GM21360 (cell line): ENCODE data around the gene CELF2.
"Not testable (repeated sequence)": the region's sequence is repeated elsewhere in the genome, so short reads cannot be mapped to it uniquely, and the experiment has no call there.

ENCODE experiments used
- ATAC-seq: cut with Tn5 transposase; IDR thresholded peaks from one replicate; pipeline ENCODE4 v1.9.1; 2021; ENCODE audit warnings: mild to moderate bottlenecking, moderate library complexity; ENCODE audit not compliant: unreplicated experiment

Gene CELF2

DNA sequence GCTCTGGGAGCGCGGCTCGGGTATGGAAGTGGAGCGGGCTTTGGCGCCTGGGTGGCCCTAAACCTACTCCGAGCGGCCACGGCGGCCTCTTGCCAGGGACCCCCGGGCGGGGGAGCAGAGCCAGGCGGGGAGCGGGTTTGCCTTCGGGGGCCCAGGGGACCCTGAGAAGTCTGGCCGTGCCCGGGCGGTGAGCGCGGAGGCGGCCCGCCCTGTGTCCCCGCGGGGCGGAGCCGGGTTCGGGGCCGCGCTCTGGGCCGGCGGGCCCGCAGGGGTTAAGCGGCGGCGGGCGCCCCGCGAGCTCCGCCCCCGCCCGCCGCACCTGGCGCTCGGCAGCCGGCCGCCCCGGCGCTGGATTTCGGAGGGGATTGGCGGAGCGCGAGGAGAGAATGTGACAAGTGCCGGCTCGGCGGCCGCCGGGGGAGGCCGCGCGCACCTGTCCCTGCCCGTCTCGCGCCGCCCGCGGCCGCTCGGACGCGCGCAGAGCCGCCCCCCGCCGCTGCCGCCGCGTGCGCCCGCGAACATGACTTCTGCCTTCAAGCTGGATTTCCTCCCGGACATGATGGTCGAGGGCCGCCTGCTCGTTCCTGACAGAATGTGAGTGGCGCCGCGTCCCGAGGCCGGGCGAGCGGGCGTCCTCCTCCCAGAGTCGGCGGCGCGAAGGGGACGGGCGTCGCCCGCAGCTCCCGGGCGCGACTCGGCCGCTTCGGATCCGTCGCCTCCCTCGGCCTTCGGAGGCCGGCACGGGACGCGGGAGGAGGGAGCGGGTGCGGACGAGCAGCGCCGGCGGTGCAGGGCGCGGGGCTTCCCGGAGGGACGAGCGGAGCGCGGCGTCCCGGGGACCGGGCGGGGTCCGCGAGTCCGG is at the start of gene CELF2:
CELF2 (plus strand) TSS at position 303 of the 862 bp plus-strand sequence; CDS start at position 521, 218 bp downstream.
- peak; percentile 76 for ATAC-seq

GRCh38 chr10:10968257-10968588 is 49.4 kb upstream of the CELF2 start:
- ATAC-seq: no peak

DNA sequence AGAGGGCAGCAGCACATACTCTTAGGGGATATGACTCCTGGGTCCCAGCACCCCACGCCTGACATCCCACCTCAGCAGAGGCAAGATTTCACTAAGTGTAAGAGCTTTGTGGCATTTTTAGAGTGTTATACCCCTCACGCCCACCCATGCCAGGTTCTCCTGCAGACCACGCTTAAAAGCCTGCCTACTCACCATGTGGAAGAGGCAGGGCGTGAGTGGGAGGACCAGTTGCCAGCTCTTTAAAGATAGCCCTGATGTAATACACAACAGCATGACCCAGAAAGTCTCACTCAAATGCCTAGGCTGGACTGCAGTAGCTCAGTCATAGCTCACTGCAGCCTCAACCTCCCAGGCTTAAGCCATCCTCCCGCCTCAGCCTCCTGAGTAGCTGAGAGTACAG is 44.4 kb upstream of the CELF2 start:
- no peak for ATAC-seq

- ATAC-seq: no peak
Observed at GRCh38 chr10:10975647-10976046, 42.0 kb upstream of the CELF2 start.

GRCh38 chr10:10976652-10977051 is 41.0 kb upstream of the CELF2 start:
- ATAC-seq: no peak

DNA sequence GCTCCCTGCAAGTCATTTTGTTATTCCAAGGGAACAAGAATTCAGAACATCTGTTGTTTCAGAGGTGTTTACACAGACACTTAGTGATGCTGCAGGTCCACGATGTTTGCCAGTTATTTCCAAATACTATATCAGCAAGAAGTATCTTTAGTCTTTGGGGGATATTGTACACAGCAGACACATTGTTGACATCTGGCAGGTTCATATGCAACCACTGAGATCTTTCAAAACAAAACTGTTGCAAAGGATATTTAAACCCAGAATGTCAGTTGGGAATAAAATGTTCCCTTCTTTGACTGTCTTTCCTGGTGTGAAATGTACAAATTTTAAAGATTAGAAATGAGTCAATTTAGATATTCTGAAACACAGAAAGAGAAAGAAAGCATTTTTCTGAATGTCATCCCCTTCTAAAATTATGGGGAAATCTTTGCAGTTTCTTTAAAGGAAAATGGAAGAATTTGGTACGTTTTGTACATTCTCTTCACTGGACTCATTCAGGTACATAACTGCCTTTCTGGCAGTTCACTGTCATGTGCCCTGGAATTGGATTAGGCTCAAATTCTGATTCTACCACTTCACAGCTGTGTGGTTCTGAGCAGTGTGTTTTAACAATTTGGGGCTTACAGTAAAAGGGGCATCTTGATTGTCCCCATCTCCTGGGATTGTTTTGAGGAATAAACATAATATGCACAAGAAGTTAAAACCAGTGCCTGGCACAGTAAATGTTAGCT is 40.3 kb upstream of the CELF2 start:
- ATAC-seq: no peak

- ATAC-seq: no peak
Observed at GRCh38 chr10:10977978-10978377, 39.7 kb upstream of the CELF2 start.

DNA sequence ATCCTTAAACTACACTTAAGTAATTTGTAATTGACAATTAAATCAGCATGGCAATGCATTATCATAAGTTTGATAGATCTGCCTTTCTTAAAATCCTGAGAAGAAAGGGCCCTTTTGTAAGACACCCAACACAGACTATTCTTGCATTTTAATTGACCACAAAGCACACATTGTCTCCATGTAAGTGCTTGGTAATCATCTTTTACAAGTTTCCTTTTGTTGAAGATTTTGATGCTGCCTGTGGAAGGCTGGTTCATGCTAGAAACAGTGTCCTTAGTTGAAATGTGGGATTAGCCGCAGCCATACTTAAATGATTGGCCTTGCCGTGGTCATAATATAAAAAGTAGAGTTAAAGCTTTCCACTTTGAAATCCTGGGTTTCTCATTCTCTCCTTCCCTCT is 32.3 kb upstream of the CELF2 start:
- no peak for ATAC-seq

DNA sequence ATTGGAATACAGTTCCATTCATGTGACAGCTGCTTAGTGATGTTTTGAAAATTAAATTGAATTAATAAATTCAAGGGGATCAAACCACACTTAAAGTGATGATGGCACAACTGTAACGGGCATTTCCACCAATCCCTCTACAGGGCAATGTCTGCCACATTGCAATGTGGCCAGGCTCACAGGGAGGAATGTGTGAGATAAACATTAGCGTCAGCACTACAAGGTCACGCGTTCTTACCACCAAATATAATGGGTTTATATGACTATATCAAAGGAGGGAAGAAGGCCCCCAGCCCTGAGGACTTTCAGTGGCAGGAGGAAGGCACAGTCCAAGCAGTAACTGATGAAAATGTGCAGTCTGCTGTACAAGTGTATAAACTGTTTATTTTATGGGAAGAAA is 31.1 kb upstream of the CELF2 start:
- ATAC-seq: no peak

- ATAC-seq: no peak
Observed at GRCh38 chr10:10987111-10987510, 30.6 kb upstream of the CELF2 start.

GRCh38 chr10:10989669-10990068 is 28.0 kb upstream of the CELF2 start:
- no peak for ATAC-seq

DNA sequence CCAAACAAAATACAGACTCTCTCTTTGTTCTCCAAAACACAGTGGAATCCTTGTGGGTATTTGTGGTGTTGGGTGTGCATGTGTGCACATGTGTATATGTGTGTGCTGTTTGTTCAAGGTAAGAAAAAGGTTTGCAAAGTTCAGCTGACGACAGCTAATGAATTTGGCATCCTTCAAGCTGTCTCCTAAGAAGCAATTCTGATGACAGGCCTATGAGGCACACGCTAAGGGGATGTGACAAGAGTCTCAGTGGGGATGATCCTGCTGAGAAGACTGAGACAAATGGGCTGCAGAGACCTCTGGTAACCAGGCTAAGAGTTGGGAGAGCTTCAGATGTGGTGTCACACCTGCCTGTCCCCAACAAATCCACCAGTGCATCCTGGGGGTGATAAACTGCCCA is 26.5 kb upstream of the CELF2 start:
- no peak for ATAC-seq

DNA sequence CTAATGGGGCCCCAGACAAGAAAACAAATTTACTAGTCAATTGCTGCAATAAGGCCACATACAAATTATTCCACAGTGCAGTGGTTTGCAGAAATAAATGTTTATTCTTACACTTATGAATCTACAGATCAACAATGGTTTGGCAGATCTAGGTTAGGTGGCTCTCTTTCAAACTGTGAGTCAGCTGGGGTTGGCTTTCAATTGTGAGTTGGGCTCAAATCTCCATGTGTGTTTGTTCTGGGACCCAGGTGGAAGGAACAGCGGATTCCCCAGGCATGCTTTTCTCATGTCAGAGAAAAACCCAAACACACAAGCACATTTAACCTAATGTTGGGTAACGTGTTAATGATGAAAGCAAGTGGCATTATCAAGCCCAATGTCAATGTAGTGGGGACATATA is 25.6 kb upstream of the CELF2 start:
- ATAC-seq: no peak

DNA sequence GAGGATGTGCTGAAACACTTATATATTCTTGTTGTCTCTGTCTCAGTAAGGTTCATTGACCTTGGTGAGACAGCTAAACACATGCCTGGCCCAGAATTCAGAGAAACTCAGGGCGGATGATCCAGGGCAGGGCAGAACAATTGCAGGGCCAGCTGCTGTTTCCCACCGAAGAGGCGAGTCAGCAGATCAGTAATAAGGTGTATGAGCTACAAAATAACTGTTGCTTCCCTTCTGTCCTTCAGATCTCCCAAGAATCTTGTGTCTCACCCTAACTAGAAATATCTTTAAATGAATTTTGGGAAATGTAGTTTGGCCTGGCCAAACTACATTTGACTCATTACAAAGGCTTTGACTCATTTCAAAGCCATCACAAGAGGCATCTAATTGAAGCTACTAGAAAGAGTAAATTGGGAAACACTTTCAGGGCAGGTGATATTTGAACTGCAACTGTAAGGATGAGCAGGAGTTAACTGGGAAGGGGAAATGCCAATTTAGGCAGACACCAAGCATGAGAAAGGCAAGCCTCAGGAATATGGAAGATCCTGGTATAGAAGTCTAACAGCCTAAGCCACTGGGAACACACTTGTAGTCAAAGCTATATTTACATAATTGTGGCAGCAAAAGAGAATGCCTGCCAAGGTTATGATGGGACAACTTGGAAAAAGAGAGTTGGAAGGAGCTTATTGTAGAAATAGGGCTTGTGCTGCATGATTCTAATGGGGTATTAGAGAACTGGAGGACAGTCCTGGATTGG is 24.5 kb upstream of the CELF2 start:
- no peak for ATAC-seq

GRCh38 chr10:10993785-10994184 is 23.9 kb upstream of the CELF2 start:
- no peak for ATAC-seq

DNA sequence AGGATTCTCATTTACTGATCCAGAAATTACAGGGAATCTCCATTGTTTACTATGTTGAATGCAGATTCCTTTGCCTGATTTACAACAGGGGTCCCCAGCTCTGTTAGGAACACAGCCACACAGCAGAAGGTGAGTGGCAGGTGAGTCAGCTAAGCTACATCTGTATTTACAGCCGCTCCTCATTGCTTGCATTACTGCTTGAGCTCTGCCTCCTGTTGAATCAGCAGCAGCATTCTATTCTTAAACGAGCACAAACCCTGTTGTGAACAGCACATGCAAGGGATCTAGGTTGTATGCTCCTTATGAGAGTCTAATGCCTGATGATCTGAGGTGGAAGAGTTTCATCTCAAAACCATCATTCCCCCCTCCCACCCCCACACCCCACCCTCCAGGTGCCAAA is 23.3 kb upstream of the CELF2 start:
- no peak for ATAC-seq

GRCh38 chr10:10995120-10995519 is 22.6 kb upstream of the CELF2 start:
- ATAC-seq: no peak

- ATAC-seq: no peak
Observed at GRCh38 chr10:10996966-10997620, 20.6 kb upstream of the CELF2 start.

DNA sequence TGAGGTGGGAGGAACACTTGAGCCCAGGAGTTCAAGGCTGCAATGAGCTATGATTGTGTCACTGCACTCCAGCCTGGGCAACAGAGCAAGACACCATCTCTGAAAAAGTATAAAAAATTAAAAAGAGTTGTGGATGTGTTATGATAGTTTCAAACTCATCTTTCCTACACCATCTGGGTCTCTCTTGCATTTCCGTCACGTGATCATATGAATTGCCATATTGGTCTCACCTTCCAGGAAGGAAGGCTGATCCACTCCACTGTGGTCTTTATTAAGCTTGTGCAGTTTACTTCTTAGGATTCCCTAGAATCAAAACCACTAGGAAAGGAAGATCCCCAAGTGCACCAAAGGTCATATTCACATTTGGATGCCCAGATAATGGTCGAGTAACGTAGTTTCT is 18.2 kb upstream of the CELF2 start:
- not testable (repeated sequence) for ATAC-seq

DNA sequence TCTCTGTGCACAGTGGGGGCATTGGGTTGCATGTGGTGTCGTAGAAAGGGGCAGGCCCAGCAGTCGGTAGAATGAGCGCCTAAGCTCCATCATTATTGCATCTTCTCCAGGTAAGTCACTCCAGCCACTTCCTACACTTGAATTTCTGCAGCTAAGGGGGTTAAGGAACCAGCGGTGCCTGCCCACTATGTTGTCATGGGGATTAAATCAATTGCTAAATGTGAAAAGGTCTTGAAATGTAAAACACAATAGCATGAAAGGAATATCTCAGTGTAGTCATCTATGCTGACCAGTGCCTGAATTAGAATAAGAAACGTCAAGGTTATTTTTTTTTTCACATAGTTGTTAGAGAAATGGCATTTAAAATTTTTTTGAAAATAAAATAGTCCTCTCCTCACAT is 15.2 kb upstream of the CELF2 start:
- no peak for ATAC-seq

- ATAC-seq: no peak
Observed at GRCh38 chr10:11002916-11003315, 14.8 kb upstream of the CELF2 start.
